ENCODE results near the gene DYDC1. TPM values are rescaled to one million over a fixed set of nuclear protein-coding genes. Genes with fewer than 3 reads are reported as not detected.

Gene DYDC1
- polyA plus RNA-seq, 3 donors: not detected

- WGBS (ENCODE audit: insufficient coverage): no CpG with 5 or more reads among the region's 2 CpGs
- Histone ChIP-seq H3K36me3 (replicated peaks in 1 of 2; ENCODE audit: control insufficient read depth in 1 of 2, insufficient read depth in 2 of 2, low read length in 2 of 2) (no peaks in the 10 kb centered on the region), H3K27ac (ENCODE audit: low read depth in 1 of 2, low read length in 2 of 2) (no peak overlapping the region), H3K9me3 (replicated peaks in 1 of 2; ENCODE audit: control insufficient read depth in 1 of 2, insufficient read depth in 1 of 2, low read length in 2 of 2) (no peaks in the 10 kb centered on the region), H3K27me3 (ENCODE audit: control insufficient read depth in 2 of 2, insufficient read depth in 2 of 2, low read length in 2 of 2) (no peaks in the 10 kb centered on the region), H3K4me2 (replicated peaks; ENCODE audit: extremely low read depth, low read length, poor library complexity, severe bottlenecking) (no peak overlapping the region), H4K20me1 (ENCODE audit: insufficient read depth, low read length) (no peaks in the 10 kb centered on the region), H3K79me2 (ENCODE audit: insufficient read depth, low read length) (no peaks in the 10 kb centered on the region), H3K4me3 (replicated peaks in 1 of 3; ENCODE audit: low read depth in 2 of 3, low read length in 3 of 3) (no peak overlapping the region), H3K9ac (ENCODE audit: insufficient read depth, low read length, poor library complexity, severe bottlenecking) (no peak overlapping the region), H3K4me1 (ENCODE audit: control insufficient read depth in 1 of 2, insufficient read depth in 2 of 2, low read length in 2 of 2) (peaks cover 30 to 36% of the 10 kb centered on the region in 2 donors), H2AFZ (ENCODE audit: insufficient read depth, low read depth, low read length, poor library complexity, severe bottlenecking) (no peak overlapping the region)
- Mint-ChIP-seq H3K4me3 (no peak overlapping the region), H3K36me3 (no peaks in the 10 kb centered on the region), H3K9me3 (no peaks in the 10 kb centered on the region), H3K4me1 (peaks cover 31% of the 10 kb centered on the region), H3K27me3 (ENCODE audit: low read depth in 3 of 3) (peaks cover 3 to 6% (median 5%) of the 10 kb centered on the region in 3 donors), H3K27ac (no peak overlapping the region)
- DNase-seq: no peak
- TF ChIP-seq CTCF (IDR thresholded peaks at IDR 0.05): no peak
- intact Hi-C loops (cut with micrococcal nuclease): no loop called here
Measured at GRCh38 chr10:80394358-80394916, 37.9 kb upstream of the DYDC1 start.

- no peaks in the 10 kb centered on the region for H3K9me3 ChIP-seq (replicated peaks in 1 of 2; ENCODE audit: control insufficient read depth in 1 of 2, insufficient read depth in 1 of 2, low read length in 2 of 2)
- Mint-ChIP-seq H3K36me3 (no peaks in the 10 kb centered on the region), H3K27me3 (ENCODE audit: low read depth in 3 of 3) (peaks cover 0 to 3% (median 0%) of the 10 kb centered on the region in 3 donors), H3K27ac (peak overlapping the region; percentile 79 to 96 (median 88)), H3K4me1 (peaks cover 50% of the 10 kb centered on the region), H3K9me3 (no peaks in the 10 kb centered on the region), H3K4me3 (peak overlapping the region; percentile 59 to 86)
- H2AFZ ChIP-seq (ENCODE audit: insufficient read depth, low read depth, low read length, poor library complexity, severe bottlenecking): peak overlapping the region; percentile 63
- peak overlapping the region in 2 of 3 experiments; percentile 34 to 59 for H3K4me3 ChIP-seq (replicated peaks in 1 of 3; ENCODE audit: low read depth in 2 of 3, low read length in 3 of 3)
- no peak for TF ChIP-seq CTCF (IDR thresholded peaks at IDR 0.05)
- H3K79me2 ChIP-seq (ENCODE audit: insufficient read depth, low read length): no peaks in the 10 kb centered on the region
- peak overlapping the region; percentile 54 for H3K4me2 ChIP-seq (replicated peaks; ENCODE audit: extremely low read depth, low read length, poor library complexity, severe bottlenecking)
- no peaks in the 10 kb centered on the region for H3K27me3 ChIP-seq (ENCODE audit: control insufficient read depth in 2 of 2, insufficient read depth in 2 of 2, low read length in 2 of 2)
- no peaks in the 10 kb centered on the region for H4K20me1 ChIP-seq (ENCODE audit: insufficient read depth, low read length)
- peaks cover 51 to 55% of the 10 kb centered on the region in 2 donors for H3K4me1 ChIP-seq (ENCODE audit: control insufficient read depth in 1 of 2, insufficient read depth in 2 of 2, low read length in 2 of 2)
- peak overlapping the region; percentile 18 for H3K9ac ChIP-seq (ENCODE audit: insufficient read depth, low read length, poor library complexity, severe bottlenecking)
- H3K27ac ChIP-seq (ENCODE audit: low read depth in 1 of 2, low read length in 2 of 2): peak overlapping the region; percentile 55 to 72
- H3K36me3 ChIP-seq (replicated peaks in 1 of 2; ENCODE audit: control insufficient read depth in 1 of 2, insufficient read depth in 2 of 2, low read length in 2 of 2): no peaks in the 10 kb centered on the region
- peak; percentile 21 to 70 (median 62) for DNase-seq
- intact Hi-C loops (cut with micrococcal nuclease): no loop called here
- no CpG with 5 or more reads among the region's 6 CpGs for whole genome bisulfite sequencing (ENCODE audit: insufficient coverage)
Measured at GRCh38 chr10:80392250-80392649, 35.7 kb upstream of the DYDC1 start.
